Spleen (tissue), 11 donors: ENCODE measurements around the gene F11R. TPM values are rescaled to one million over a fixed set of nuclear protein-coding genes. Genes with fewer than 3 reads are reported as not detected.
"Not testable (repeated sequence)": the region's sequence is repeated elsewhere in the genome, so short reads cannot be mapped to it uniquely, and the experiment has no call there.

ENCODE experiments used
- DNase-seq: peaks from one replicate; pipeline ENCODE4 v3.0.0-alpha.2; 2020
- H3K27ac ChIP-seq, 8 donors: fragments of 200-600 bp; sonication (generic) in 7 of 8; 1 replicate in 4 of 8; 2 replicates in 4 of 8; pipeline versions ENCODE4 v1.5.0 to v1.8.0; 2016 to 2021; ENCODE audit warnings: inconsistent platforms in 4 of 8, mild to moderate bottlenecking in 4 of 8, moderate library complexity in 1 of 8
- H3K27me3 ChIP-seq, 7 donors: fragments of 200-600 bp; sonication (generic) in 6 of 7; replicated peaks in 1 of 7; 1 replicate in 4 of 7; 2 replicates in 3 of 7; pipeline versions ENCODE4 v1.5.0 to v1.8.0; 2016 to 2021; ENCODE audit warnings: inconsistent platforms in 3 of 7, mild to moderate bottlenecking in 1 of 7
- H3K36me3 ChIP-seq, 6 donors: fragments of 200-600 bp; sonication (generic) in 5 of 6; 1 replicate in 4 of 6; 2 replicates in 2 of 6; pipeline versions ENCODE4 v1.5.0 to v1.8.0; 2016 to 2021; ENCODE audit warnings: inconsistent platforms in 2 of 6
- H3K4me1 ChIP-seq, 6 donors: fragments of 200-600 bp; sonication (generic) in 5 of 6; 1 replicate in 3 of 6; 2 replicates in 3 of 6; pipeline versions ENCODE4 v1.5.0 to v1.8.0; 2016 to 2021; ENCODE audit warnings: inconsistent platforms in 3 of 6
- H3K4me3 ChIP-seq, 8 donors: fragments of 200-600 bp; sonication (generic) in 7 of 8; 1 replicate in 4 of 8; 2 replicates in 4 of 8; pipeline versions ENCODE4 v1.5.0 to v1.8.0; 2016 to 2021; ENCODE audit warnings: inconsistent platforms in 4 of 8, mild to moderate bottlenecking in 4 of 8, moderate library complexity in 2 of 8
- H3K9me3 ChIP-seq, 8 donors: fragments of 200-600 bp; sonication (generic) in 7 of 8; 1 replicate in 4 of 8; 2 replicates in 4 of 8; pipeline versions ENCODE4 v1.5.0 to v1.8.0; 2016 to 2021; ENCODE audit warnings: inconsistent platforms in 4 of 8
- POLR2A ChIP-seq, 3 donors: fragments of 450-650 bp; IDR thresholded peaks; one replicate each; pipeline ENCODE4 v1.5.1; 2017; ENCODE audit warnings: antibody characterized with exemption in 3 of 3, mild to moderate bottlenecking in 1 of 3
- POLR2AphosphoS5 ChIP-seq, 3 donors: sonication (generic); formaldehyde crosslinking; IDR thresholded peaks; one replicate each; pipeline ENCODE4 v1.5.1; 2017; ENCODE audit warnings: antibody characterized with exemption in 3 of 3
- WGBS, 5 donors: extraction: QIAGEN DNeasy Blood & Tissue Kit in 3 of 5; methylation state at CpG; one replicate each; pipeline versions ENCODE4 v1.1.5 to v1.1.7; 2013 to 2018; 5-methylcytosine and 5-hydroxymethylcytosine counted together
- intact Hi-C: fragments of 100-400 bp; cut with DNase I; formaldehyde crosslinking; loops from one replicate; pipeline ENCODE4 v1.15.0; 2023; ENCODE audit warnings: low total_unique reads
- polyA plus RNA-seq, 3 donors: library from polyadenylated mRNA; stranded (reverse); fragments of 200-250 nt; gene quantifications; one replicate each; pipeline ENCODE4 v1.2.1, GENCODE V29; 2013
- total RNA-seq, 7 donors: library from RNA; depleted of rRNA in 3 of 7; stranded (reverse); fragments of >200 nt in 3 of 7; fragmentation: NEBNext Ultra II Directional in 4 of 7; extraction: Animal tissue kit (Norgen Biotek cat#: 25700) in 4 of 7; gene quantifications; one replicate each; pipeline versions ENCODE4 v1.1.0 to v1.2.1, GENCODE V29; 2016 to 2021
- TF ChIP-seq, protein P1 (sequence below), 11 experiments: fragments of 200-600 bp in 7 of 11; fragments of 450-650 bp in 4 of 11; sonication (generic) in 4 of 11; IDR thresholded peaks in 8 of 11; conservative IDR thresholded peaks in 3 of 11; 1 replicate in 7 of 11; 2 replicates in 4 of 11; pipeline versions ENCODE4 v1.4.0 to v1.8.0; 2016 to 2021; ENCODE audit warnings: antibody characterized with exemption in 11 of 11, inconsistent platforms in 4 of 11, mild to moderate bottlenecking in 1 of 11
- donor health status: healthy with polysubstance abuse.
- donor health status: DM: no; HTN: no; CAD: no; lungs with moderate emphysema.
- donor health status: DM: no; HTN: no; CAD: no.
- donor health status: Bipolar disorder and iron deficiency.
- donor health status: healthy.
- donor health status: DM: no; HTN: no; CAD: no.
- donor health status: DM: yes; HTN: yes; CAD: no.

Gene F11R
- total and polyA plus RNA-seq, 10 donors: 6.4 to 77.2 (median 50.8) TPM

DNA sequence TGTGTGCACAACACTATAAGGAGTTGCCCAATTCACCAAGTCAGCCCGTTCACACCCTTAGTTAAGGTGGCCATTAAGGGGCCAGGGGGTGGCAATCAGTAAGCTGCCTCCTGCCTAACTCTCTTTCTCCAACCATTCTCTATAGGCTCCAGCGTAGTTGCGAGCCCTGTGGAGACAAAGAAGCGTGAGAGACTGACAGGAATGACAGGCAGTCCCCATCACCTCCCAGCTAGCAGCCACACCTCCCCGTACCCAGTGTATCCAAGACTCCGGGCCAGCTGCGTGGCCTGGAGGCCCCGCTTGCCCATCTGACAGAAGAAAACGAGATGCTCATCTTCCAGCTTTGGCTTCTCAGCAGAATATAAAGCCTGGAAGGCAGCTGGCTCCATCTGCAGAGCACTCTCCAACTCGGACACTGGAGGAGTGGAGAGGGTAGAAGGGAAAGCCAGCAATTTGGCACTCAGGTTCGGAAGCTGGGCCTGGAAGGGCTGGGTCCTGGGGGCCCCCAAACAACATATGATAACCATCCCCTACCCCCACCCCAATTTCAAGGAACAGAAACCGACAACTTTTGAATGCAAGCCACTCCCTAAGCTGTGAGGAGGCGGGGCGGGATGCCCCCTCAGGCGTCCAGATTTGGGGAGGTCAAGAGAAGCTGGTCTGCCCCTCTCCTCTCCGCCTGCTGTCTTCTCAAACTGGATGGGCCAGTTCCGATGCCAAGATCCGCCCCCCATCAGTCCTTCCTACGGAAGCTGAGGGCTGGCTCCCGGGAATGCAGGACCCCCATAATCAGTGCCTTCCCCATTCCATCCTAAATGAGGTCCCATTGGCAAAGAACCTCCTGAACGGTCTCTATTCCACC is 16.9 kb upstream of the F11R start:
- Histone ChIP-seq H3K36me3 (peaks cover 5 to 66% (median 40%) of the 10 kb centered on the region in 6 donors), H3K4me1 (peaks cover 4 to 82% (median 49%) of the 10 kb centered on the region in 6 donors), H3K27ac (peak overlapping the region; percentile 63 to 89 (median 78)), H3K4me3 (peak overlapping the region; percentile 46 to 89 (median 60)), H3K9me3 (no peaks in the 10 kb centered on the region), H3K27me3 (no peaks in the 10 kb centered on the region)
- WGBS, 5 donors: 69 to 72% (median 70%) methylated on average over 21 of the region's 21 CpGs
- intact Hi-C loops: no loop called here
- DNase-seq: no peak
- TF ChIP-seq, protein P1, sequence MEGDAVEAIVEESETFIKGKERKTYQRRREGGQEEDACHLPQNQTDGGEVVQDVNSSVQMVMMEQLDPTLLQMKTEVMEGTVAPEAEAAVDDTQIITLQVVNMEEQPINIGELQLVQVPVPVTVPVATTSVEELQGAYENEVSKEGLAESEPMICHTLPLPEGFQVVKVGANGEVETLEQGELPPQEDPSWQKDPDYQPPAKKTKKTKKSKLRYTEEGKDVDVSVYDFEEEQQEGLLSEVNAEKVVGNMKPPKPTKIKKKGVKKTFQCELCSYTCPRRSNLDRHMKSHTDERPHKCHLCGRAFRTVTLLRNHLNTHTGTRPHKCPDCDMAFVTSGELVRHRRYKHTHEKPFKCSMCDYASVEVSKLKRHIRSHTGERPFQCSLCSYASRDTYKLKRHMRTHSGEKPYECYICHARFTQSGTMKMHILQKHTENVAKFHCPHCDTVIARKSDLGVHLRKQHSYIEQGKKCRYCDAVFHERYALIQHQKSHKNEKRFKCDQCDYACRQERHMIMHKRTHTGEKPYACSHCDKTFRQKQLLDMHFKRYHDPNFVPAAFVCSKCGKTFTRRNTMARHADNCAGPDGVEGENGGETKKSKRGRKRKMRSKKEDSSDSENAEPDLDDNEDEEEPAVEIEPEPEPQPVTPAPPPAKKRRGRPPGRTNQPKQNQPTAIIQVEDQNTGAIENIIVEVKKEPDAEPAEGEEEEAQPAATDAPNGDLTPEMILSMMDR (IDR thresholded peaks at IDR 0.05 in 8 of 11, conservative IDR thresholded peaks at IDR 0.05 in 3 of 11): no peak

DNA sequence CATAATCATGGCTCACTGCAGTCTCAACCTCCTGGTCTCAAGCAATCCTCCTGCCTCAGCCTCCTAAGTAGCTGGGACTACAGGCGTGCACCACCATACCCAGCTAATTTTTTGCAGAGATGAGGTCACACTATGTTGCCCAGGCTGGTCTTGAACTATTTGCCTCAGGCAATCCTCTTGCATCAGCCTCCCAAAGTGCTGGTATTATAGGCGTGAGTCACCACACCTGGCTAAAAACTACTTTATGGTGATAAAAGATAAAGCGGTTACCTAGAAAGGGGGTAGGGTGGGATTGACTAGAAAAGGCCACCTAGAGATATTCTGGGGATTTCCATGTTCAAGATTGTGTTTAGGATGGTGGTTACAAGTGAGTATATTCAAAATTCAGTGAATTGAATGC is 12.8 kb upstream of the F11R start:
- Histone ChIP-seq H3K36me3 (peaks cover 0 to 25% (median under 1%) of the 10 kb centered on the region in 6 donors), H3K4me3 (no peak overlapping the region), H3K9me3 (no peaks in the 10 kb centered on the region), H3K4me1 (peaks cover 0 to 62% (median 25%) of the 10 kb centered on the region in 6 donors), H3K27ac (no peak overlapping the region), H3K27me3 (no peaks in the 10 kb centered on the region)
- 95 to 98% (median 97%) methylated on average over 3 of the region's 3 CpGs for WGBS, 5 donors
- no peak for DNase-seq
- intact Hi-C loops: no loop called here
- TF ChIP-seq POLR2A (IDR thresholded peaks at IDR 0.05) (no peak), POLR2AphosphoS5 (IDR thresholded peaks at IDR 0.05) (no peak)
- TF ChIP-seq, protein P1 (IDR thresholded peaks at IDR 0.05 in 8 of 11, conservative IDR thresholded peaks at IDR 0.05 in 3 of 11): no peak

GRCh38 chr1:161032409-161032808 is 11.5 kb upstream of the F11R start:
- TF ChIP-seq, protein P1 (IDR thresholded peaks at IDR 0.05 in 8 of 11, conservative IDR thresholded peaks at IDR 0.05 in 3 of 11): no peak
- no peak for TF ChIP-seq POLR2A (IDR thresholded peaks at IDR 0.05)
- TF ChIP-seq POLR2AphosphoS5 (IDR thresholded peaks at IDR 0.05): no peak
- H3K36me3 ChIP-seq: peaks cover 0 to 11% (median 0%) of the 10 kb centered on the region in 6 donors
- intact Hi-C loops: no loop called here
- no peaks in the 10 kb centered on the region for H3K27me3 ChIP-seq
- no peak overlapping the region for H3K27ac ChIP-seq
- DNase-seq: no peak
- no peaks in the 10 kb centered on the region for H3K9me3 ChIP-seq
- no peak overlapping the region for H3K4me3 ChIP-seq
- WGBS, 5 donors: 56 to 68% (median 64%) methylated on average over 1 of the region's 1 CpG
- peaks cover 0 to 48% (median 11%) of the 10 kb centered on the region in 6 donors for H3K4me1 ChIP-seq

DNA sequence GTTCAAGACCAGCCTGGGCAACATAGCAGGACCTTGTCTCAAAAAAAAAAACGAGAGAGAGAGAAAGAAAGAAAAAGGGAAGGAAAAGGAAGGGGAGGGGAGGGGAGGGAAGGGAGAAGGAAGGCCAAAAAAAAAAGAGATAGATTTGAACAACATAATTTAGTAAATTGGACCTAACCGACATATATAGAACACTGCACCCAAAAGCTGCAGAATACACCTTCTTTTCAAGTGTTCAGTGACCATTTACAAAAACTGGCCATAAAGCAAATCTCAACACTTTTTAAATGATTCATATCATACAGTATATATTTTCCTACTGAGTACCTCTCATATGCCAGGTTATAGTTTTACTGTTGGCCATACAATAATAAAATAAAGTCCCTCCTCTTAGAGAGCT is 10.9 kb upstream of the F11R start:
- Histone ChIP-seq H3K27ac (no peak overlapping the region), H3K36me3 (peaks cover 0 to 6% (median 0%) of the 10 kb centered on the region in 6 donors)

DNA sequence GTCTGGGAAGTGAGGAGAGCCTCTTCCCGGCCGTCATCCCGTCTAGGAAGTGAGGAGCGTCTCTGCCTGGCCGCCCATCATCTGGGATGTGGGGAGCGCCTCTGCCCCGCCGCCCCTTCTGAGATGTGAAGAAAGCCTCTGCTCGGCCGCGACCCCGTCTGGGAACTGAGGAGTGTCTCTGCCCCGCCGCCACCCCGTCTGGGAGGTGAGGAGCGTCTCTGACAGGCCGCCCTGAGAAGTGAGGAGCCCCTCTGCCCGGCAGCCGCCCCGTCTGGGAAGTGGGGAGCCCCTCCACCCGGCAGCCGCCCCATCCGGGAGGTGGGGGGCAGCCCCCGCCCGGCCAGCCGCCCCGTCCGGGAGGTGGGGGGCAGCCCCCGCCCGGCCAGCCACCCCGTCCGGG is 8.5 kb upstream of the F11R start:
- H3K27ac ChIP-seq, H3K36me3 ChIP-seq, DNase-seq, H3K4me3 ChIP-seq, H3K27me3 ChIP-seq, H3K9me3 ChIP-seq, intact Hi-C loops: not testable (repeated sequence)
- WGBS, 5 donors: 96 to 99% (median 97%) methylated on average over 17 to 32 of the region's 32 CpGs
- peaks cover 0 to 24% (median 5%) of the 10 kb centered on the region in 6 donors for H3K4me1 ChIP-seq

More for the DNA sequence above, 10.9 kb upstream of the F11R start:
- intact Hi-C loops: no loop called here
- Histone ChIP-seq H3K4me3 (no peak overlapping the region), H3K27me3 (no peaks in the 10 kb centered on the region), H3K4me1 (peaks cover 0 to 43% (median 10%) of the 10 kb centered on the region in 6 donors), H3K9me3 (peaks cover 0 to 4% (median 0%) of the 10 kb centered on the region in 8 donors)
- 49 to 57% (median 51%) methylated on average over 2 of the region's 2 CpGs for WGBS, 5 donors
- DNase-seq: no peak
- TF ChIP-seq, protein P1 (IDR thresholded peaks at IDR 0.05 in 8 of 11, conservative IDR thresholded peaks at IDR 0.05 in 3 of 11): no peak
- TF ChIP-seq POLR2AphosphoS5 (IDR thresholded peaks at IDR 0.05): no peak

DNA sequence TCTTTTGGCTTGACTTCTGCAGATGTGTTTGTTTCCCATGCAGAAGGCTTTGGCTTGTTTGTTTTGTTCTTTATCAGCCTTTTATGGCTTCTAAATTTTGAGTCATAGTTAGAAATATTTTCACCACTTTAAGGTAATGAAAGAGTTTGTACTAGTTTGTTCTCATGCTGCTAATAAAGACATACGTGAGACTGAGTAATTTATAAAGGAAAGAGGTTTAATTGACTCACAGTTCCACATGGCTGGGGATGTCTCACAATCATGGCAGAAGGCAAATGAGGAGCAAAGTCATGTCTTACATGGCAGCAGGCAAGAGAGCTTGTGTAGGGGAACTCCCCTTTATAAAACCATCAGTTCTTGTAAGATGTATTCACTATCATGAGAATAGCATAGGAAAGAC is 6.0 kb upstream of the F11R start:
- 53 to 82% (median 70%) methylated on average over 1 of the region's 1 CpG for WGBS, 5 donors
- H3K36me3 ChIP-seq, intact Hi-C loops: not testable (repeated sequence)

More for the DNA sequence above, 6.0 kb upstream of the F11R start:
- not testable (repeated sequence) for H3K9me3 ChIP-seq, DNase-seq, H3K4me3 ChIP-seq, H3K4me1 ChIP-seq, H3K27me3 ChIP-seq, H3K27ac ChIP-seq
